GM12892 (cell line): ENCODE results near the gene SMG1.
"Not testable (repeated sequence)": the region's sequence is repeated elsewhere in the genome, so short reads cannot be mapped to it uniquely, and the experiment has no call there.

Experiments used
- POLR2AphosphoS5 ChIP-seq: IDR thresholded peaks from 2 replicates; pipeline ENCODE4 v1.6.1; 2011; ENCODE audit warnings: low read depth, low read length, control low read depth
- TAF1 ChIP-seq: IDR thresholded peaks from 2 replicates; pipeline ENCODE4 v1.6.1; 2011; ENCODE audit warnings: low read depth, mild to moderate bottlenecking, control low read depth, low read length, borderline replicate concordance

- TF ChIP-seq POLR2AphosphoS5, TAF1: not testable (repeated sequence)
These were observed 148.5 kb downstream of the SMG1 start for GRCh38 chr16:18777664-18778063.
